ENCODE measurements around the gene SPNS3. TPM values are rescaled to one million over a fixed set of nuclear protein-coding genes. Genes with fewer than 3 reads are reported as not detected.

The SPNS3 gene
- total and polyA plus RNA-seq, 4 experiments from 2014 or later = 1.6 to 5.9 (median 3.4) TPM

GRCh38 chr17:4440690-4441686, 7.2 kb downstream of the SPNS3 start:
- Mint-ChIP-seq H3K27ac (peak overlapping the region in 1 of 7 donors; percentile 50), H3K4me1 (peaks cover 4 to 12% (median 8%) of the 10 kb centered on the region in 4 donors), H3K4me3 (peak overlapping the region in 1 of 8 donors; percentile 34), H3K27me3 (peaks cover 0 to 1% of the 10 kb centered on the region in 2 donors), H3K36me3 (no peaks in the 10 kb centered on the region), H3K9me3 (peaks cover 0 to 4% (median 0%) of the 10 kb centered on the region in 8 donors)
- ChIA-PET CTCF (ENCODE audit: partially characterized antibody) (no interaction called here), POLR2A (ENCODE audit: partially characterized antibody) (no interaction called here)
- DNase-seq = no peak
- H3K4me1 ChIP-seq (ENCODE audit: insufficient read depth, low read length) = no peaks in the 10 kb centered on the region
- H3K36me3 ChIP-seq (ENCODE audit: insufficient read depth, low read length) = no peaks in the 10 kb centered on the region
- no peaks in the 10 kb centered on the region for H3K27me3 ChIP-seq (ENCODE audit: insufficient read depth, low read length)
- H3K9me3 ChIP-seq (ENCODE audit: control insufficient read depth in 1 of 2, low read length in 2 of 2) = no peaks in the 10 kb centered on the region
- H3K27ac ChIP-seq (ENCODE audit: low read depth, low read length) = no peak overlapping the region
- H3K4me3 ChIP-seq (ENCODE audit: low read length in 2 of 2) = no peak overlapping the region
- intact Hi-C loops (cut with micrococcal nuclease) = no loop called here

- H3K36me3 Mint-ChIP-seq = no peaks in the 10 kb centered on the region
- H3K4me1 ChIP-seq (ENCODE audit: insufficient read depth, low read length) = no peaks in the 10 kb centered on the region
- no peak overlapping the region for H3K27ac ChIP-seq (ENCODE audit: low read depth, low read length)
- intact Hi-C loops (cut with micrococcal nuclease) = no loop called here
- no peak overlapping the region for H3K4me3 Mint-ChIP-seq
- DNase-seq = no peak
- no peak overlapping the region for H3K4me3 ChIP-seq (ENCODE audit: low read length in 2 of 2)
- peak overlapping the region in 1 of 7 donors; percentile 41 for H3K27ac Mint-ChIP-seq
- H3K36me3 ChIP-seq (ENCODE audit: insufficient read depth, low read length) = no peaks in the 10 kb centered on the region
- CTCF ChIA-PET (ENCODE audit: partially characterized antibody) = no interaction called here
- no peaks in the 10 kb centered on the region for H3K9me3 ChIP-seq (ENCODE audit: control insufficient read depth in 1 of 2, low read length in 2 of 2)
- peaks cover 0 to 4% (median 0%) of the 10 kb centered on the region in 4 donors for H3K4me1 Mint-ChIP-seq
- no peaks in the 10 kb centered on the region for H3K27me3 ChIP-seq (ENCODE audit: insufficient read depth, low read length)
- H3K27me3 Mint-ChIP-seq = peaks cover 0 to 1% of the 10 kb centered on the region in 2 donors
- H3K9me3 Mint-ChIP-seq = peaks cover 0 to 4% (median 0%) of the 10 kb centered on the region in 8 donors
- POLR2A ChIA-PET (ENCODE audit: partially characterized antibody) = no interaction called here
Measured at GRCh38 chr17:4442582-4442981, 8.8 kb downstream of the SPNS3 start.

GRCh38 chr17:4443476-4443875, 9.7 kb downstream of the SPNS3 start:
- H3K9me3 ChIP-seq (ENCODE audit: control insufficient read depth in 1 of 2, low read length in 2 of 2) = no peaks in the 10 kb centered on the region
- no peaks in the 10 kb centered on the region for H3K36me3 Mint-ChIP-seq
- H3K4me1 ChIP-seq (ENCODE audit: insufficient read depth, low read length) = no peaks in the 10 kb centered on the region
- peaks cover 0 to 1% of the 10 kb centered on the region in 2 donors for H3K27me3 Mint-ChIP-seq
- H3K27ac Mint-ChIP-seq = no peak overlapping the region
- no peak overlapping the region for H3K4me3 ChIP-seq (ENCODE audit: low read length in 2 of 2)
- POLR2A ChIA-PET (ENCODE audit: partially characterized antibody) = no interaction called here
- H3K27ac ChIP-seq (ENCODE audit: low read depth, low read length) = no peak overlapping the region
- DNase-seq = no peak
- H3K4me1 Mint-ChIP-seq = peaks cover 0 to 4% (median 0%) of the 10 kb centered on the region in 4 donors
- H3K4me3 Mint-ChIP-seq = no peak overlapping the region
- no peaks in the 10 kb centered on the region for H3K27me3 ChIP-seq (ENCODE audit: insufficient read depth, low read length)
- H3K36me3 ChIP-seq (ENCODE audit: insufficient read depth, low read length) = no peaks in the 10 kb centered on the region
- CTCF ChIA-PET (ENCODE audit: partially characterized antibody) = no interaction called here
- peaks cover 0 to 4% (median 0%) of the 10 kb centered on the region in 8 donors for H3K9me3 Mint-ChIP-seq
- intact Hi-C loops (cut with micrococcal nuclease) = no loop called here

- H3K27me3 Mint-ChIP-seq = peaks cover 0 to 1% of the 10 kb centered on the region in 2 donors
- H3K27ac Mint-ChIP-seq = no peak overlapping the region
- H3K9me3 ChIP-seq (ENCODE audit: control insufficient read depth in 1 of 2, low read length in 2 of 2) = no peaks in the 10 kb centered on the region
- H3K36me3 ChIP-seq (ENCODE audit: insufficient read depth, low read length) = no peaks in the 10 kb centered on the region
- CTCF ChIA-PET (ENCODE audit: partially characterized antibody) = interaction anchor here (0.7 to 1.2 kb wide), 2 partner anchors 24 to 225 kb away, joined by 3 read pairs; no protein-coding TSS in a partner anchor
- H3K36me3 Mint-ChIP-seq = no peaks in the 10 kb centered on the region
- H3K9me3 Mint-ChIP-seq = peaks cover 0 to 4% (median 0%) of the 10 kb centered on the region in 8 donors
- no peak for DNase-seq
- H3K27ac ChIP-seq (ENCODE audit: low read depth, low read length) = no peak overlapping the region
- H3K4me1 ChIP-seq (ENCODE audit: insufficient read depth, low read length) = no peaks in the 10 kb centered on the region
- no peaks in the 10 kb centered on the region for H3K27me3 ChIP-seq (ENCODE audit: insufficient read depth, low read length)
- intact Hi-C loops (cut with micrococcal nuclease) = no loop called here
- H3K4me3 ChIP-seq (ENCODE audit: low read length in 2 of 2) = no peak overlapping the region
- peaks cover 0 to 1% (median 0%) of the 10 kb centered on the region in 4 donors for H3K4me1 Mint-ChIP-seq
- H3K4me3 Mint-ChIP-seq = no peak overlapping the region
- POLR2A ChIA-PET (ENCODE audit: partially characterized antibody) = no interaction called here
Measured at GRCh38 chr17:4444782-4445473, 11.2 kb downstream of the SPNS3 start.

- intact Hi-C loops (cut with micrococcal nuclease) = no loop called here
- CTCF ChIA-PET (ENCODE audit: partially characterized antibody) = no interaction called here
- no peak overlapping the region for H3K27ac ChIP-seq (ENCODE audit: low read depth, low read length)
- H3K9me3 ChIP-seq (ENCODE audit: control insufficient read depth in 1 of 2, low read length in 2 of 2) = no peaks in the 10 kb centered on the region
- Mint-ChIP-seq H3K36me3 (no peaks in the 10 kb centered on the region), H3K27me3 (peaks cover 0 to 1% of the 10 kb centered on the region in 2 donors), H3K4me1 (peaks cover 0 to 1% (median 0%) of the 10 kb centered on the region in 4 donors), H3K4me3 (no peak overlapping the region), H3K9me3 (peaks cover 0 to 4% (median 0%) of the 10 kb centered on the region in 8 donors), H3K27ac (no peak overlapping the region)
- H3K4me1 ChIP-seq (ENCODE audit: insufficient read depth, low read length) = no peaks in the 10 kb centered on the region
- POLR2A ChIA-PET (ENCODE audit: partially characterized antibody) = no interaction called here
- DNase-seq = no peak
- no peaks in the 10 kb centered on the region for H3K27me3 ChIP-seq (ENCODE audit: insufficient read depth, low read length)
- no peaks in the 10 kb centered on the region for H3K36me3 ChIP-seq (ENCODE audit: insufficient read depth, low read length)
- no peak overlapping the region for H3K4me3 ChIP-seq (ENCODE audit: low read length in 2 of 2)
Measured at GRCh38 chr17:4445731-4446130, 12.0 kb downstream of the SPNS3 start.

GRCh38 chr17:4446326-4447071, 12.8 kb downstream of the SPNS3 start:
- H3K27ac Mint-ChIP-seq = no peak overlapping the region
- DNase-seq = no peak
- Histone ChIP-seq H3K27ac (ENCODE audit: low read depth, low read length) (no peak overlapping the region), H3K27me3 (ENCODE audit: insufficient read depth, low read length) (no peaks in the 10 kb centered on the region), H3K36me3 (ENCODE audit: insufficient read depth, low read length) (no peaks in the 10 kb centered on the region), H3K9me3 (ENCODE audit: control insufficient read depth in 1 of 2, low read length in 2 of 2) (no peaks in the 10 kb centered on the region), H3K4me1 (ENCODE audit: insufficient read depth, low read length) (no peaks in the 10 kb centered on the region), H3K4me3 (ENCODE audit: low read length in 2 of 2) (no peak overlapping the region)
- no peaks in the 10 kb centered on the region for H3K36me3 Mint-ChIP-seq
- CTCF ChIA-PET (ENCODE audit: partially characterized antibody) = no interaction called here
- H3K27me3 Mint-ChIP-seq = peaks cover 0 to 1% of the 10 kb centered on the region in 2 donors
- POLR2A ChIA-PET (ENCODE audit: partially characterized antibody) = no interaction called here
- peaks cover 0 to 1% (median 0%) of the 10 kb centered on the region in 4 donors for H3K4me1 Mint-ChIP-seq
- H3K9me3 Mint-ChIP-seq = peaks cover 0 to 4% (median 0%) of the 10 kb centered on the region in 8 donors
- intact Hi-C loops (cut with micrococcal nuclease) = no loop called here
- no peak overlapping the region for H3K4me3 Mint-ChIP-seq

Measured in CD4-positive, alpha-beta memory T cell (primary cell).